ENCODE results near the gene PSMC3.

The PSMC3 gene

GRCh38 chr11:47442514-47442913 is 16.3 kb upstream of the PSMC3 start:
- no peak for DNase-seq

GRCh38 chr11:47441421-47441820 is 15.2 kb upstream of the PSMC3 start:
- DNase-seq = no peak

GRCh38 chr11:47440054-47440476 is 13.8 kb upstream of the PSMC3 start:
- no peak for DNase-seq

- DNase-seq = no peak
Measured at GRCh38 chr11:47438721-47439120, 12.5 kb upstream of the PSMC3 start.

- DNase-seq = no peak
Measured at GRCh38 chr11:47437746-47438418, 11.6 kb upstream of the PSMC3 start.

- no peak for DNase-seq
Measured at GRCh38 chr11:47437218-47437745, 11.0 kb upstream of the PSMC3 start.

GRCh38 chr11:47436726-47437125 is 10.5 kb upstream of the PSMC3 start:
- DNase-seq = no peak

GRCh38 chr11:47435687-47436086 is 9.4 kb upstream of the PSMC3 start:
- no peak for DNase-seq

GRCh38 chr11:47434011-47434786 is 8.0 kb upstream of the PSMC3 start:
- no peak for DNase-seq

GRCh38 chr11:47433157-47433556 is 6.9 kb upstream of the PSMC3 start:
- no peak for DNase-seq

GRCh38 chr11:47431356-47432083 is 5.3 kb upstream of the PSMC3 start:
- DNase-seq = no peak

- no peak for DNase-seq
Measured at GRCh38 chr11:47430524-47430923, 4.3 kb upstream of the PSMC3 start.

- DNase-seq = no peak
Measured at GRCh38 chr11:47425611-47426010, 628 bp downstream of the PSMC3 start.

- no peak for DNase-seq
Measured at GRCh38 chr11:47418454-47419259, 7.6 kb downstream of the PSMC3 start.

- no peak for DNase-seq
Measured at GRCh38 chr11:47417712-47418111, 8.5 kb downstream of the PSMC3 start.

GRCh38 chr11:47415949-47416472 is 10.2 kb downstream of the PSMC3 start:
- DNase-seq = no peak

- DNase-seq = no peak
Measured at GRCh38 chr11:47415091-47415854, 11.0 kb downstream of the PSMC3 start.

GRCh38 chr11:47414685-47415070 is 11.6 kb downstream of the PSMC3 start:
- DNase-seq = no peak

- DNase-seq = no peak
Measured at GRCh38 chr11:47413908-47414684, 12.1 kb downstream of the PSMC3 start.

GRCh38 chr11:47413351-47413750 is 12.9 kb downstream of the PSMC3 start:
- DNase-seq = no peak
